GM11168 (cell line): ENCODE measurements around the gene ZCRB1.

Source experiments
- in situ Hi-C: fragments of 300-500 bp; cut with MboI; formaldehyde crosslinking; loops from one replicate; pipeline ENCODE4 v1.12.0; 2022; ENCODE audit warnings: low sequenced_read_pairs; ENCODE audit not compliant: unreplicated experiment

Gene ZCRB1

GRCh38 chr12:42332301-42333285 lies 6.7 kb upstream of the ZCRB1 start:
- in situ Hi-C loops, result loop anchor here (25.0 kb wide), 1 partner anchor 195 kb away; the partner anchor contains the start of gene GXYLT1

- in situ Hi-C loops, result loop anchor here (25.0 kb wide), 1 partner anchor 193 kb away; the partner anchor contains the start of gene GXYLT1
Observed at GRCh38 chr12:42330097-42330496, 4.2 kb upstream of the ZCRB1 start.

GRCh38 chr12:42327227-42327590 lies 1.3 kb upstream of the ZCRB1 start:
- in situ Hi-C loops, result loop anchor here (25.0 kb wide), 1 partner anchor 190 kb away; the partner anchor contains the start of gene GXYLT1

- in situ Hi-C loops, result loop anchor here (25.0 kb wide), 1 partner anchor 189 kb away; the partner anchor contains the start of gene GXYLT1
Observed at GRCh38 chr12:42326541-42327226, 790 bp upstream of the ZCRB1 start.

GRCh38 chr12:42325326-42325652 lies 605 bp downstream of the ZCRB1 start:
- in situ Hi-C loops, result loop anchor here (25.0 kb wide), 1 partner anchor 188 kb away; the partner anchor contains the start of gene GXYLT1

- in situ Hi-C loops, result no loop called here
Observed at GRCh38 chr12:42323856-42324255, 2.0 kb downstream of the ZCRB1 start.

GRCh38 chr12:42322567-42322966 lies 3.3 kb downstream of the ZCRB1 start:
- in situ Hi-C loops, result no loop called here

GRCh38 chr12:42320796-42321195 lies 5.1 kb downstream of the ZCRB1 start:
- in situ Hi-C loops, result no loop called here

GRCh38 chr12:42315108-42315507 lies 10.8 kb downstream of the ZCRB1 start:
- in situ Hi-C loops, result no loop called here

GRCh38 chr12:42309996-42310395 lies 15.9 kb downstream of the ZCRB1 start:
- in situ Hi-C loops, result no loop called here

GRCh38 chr12:42308390-42308789 lies 17.5 kb downstream of the ZCRB1 start:
- in situ Hi-C loops, result no loop called here

GRCh38 chr12:42306297-42306696 lies 19.6 kb downstream of the ZCRB1 start:
- in situ Hi-C loops, result no loop called here

GRCh38 chr12:42299392-42300308 lies 26.2 kb downstream of the ZCRB1 start:
- in situ Hi-C loops, result no loop called here

- in situ Hi-C loops, result no loop called here
Observed at GRCh38 chr12:42298887-42299286, 27.0 kb downstream of the ZCRB1 start.

- in situ Hi-C loops, result no loop called here
Observed at GRCh38 chr12:42296503-42297109, 29.3 kb downstream of the ZCRB1 start.

GRCh38 chr12:42291680-42292079 lies 34.2 kb downstream of the ZCRB1 start:
- in situ Hi-C loops, result no loop called here

- in situ Hi-C loops, result no loop called here
Observed at GRCh38 chr12:42288544-42288943, 37.4 kb downstream of the ZCRB1 start.

GRCh38 chr12:42286741-42287140 lies 39.2 kb downstream of the ZCRB1 start:
- in situ Hi-C loops, result no loop called here

GRCh38 chr12:42285431-42285830 lies 40.5 kb downstream of the ZCRB1 start:
- in situ Hi-C loops, result no loop called here

- in situ Hi-C loops, result no loop called here
Observed at GRCh38 chr12:42284876-42285275, 41.0 kb downstream of the ZCRB1 start.
